ENCODE results near the gene ZFYVE21.

ZFYVE21 gene

GRCh38 chr14:103671911-103672310, 43.7 kb upstream of the ZFYVE21 start:
- no peak for DNase-seq (ENCODE audit: low spot score)
- Histone ChIP-seq H3K4ac (ENCODE audit: low read length) (no peak overlapping the region), H3K27ac (replicated peaks; ENCODE audit: low read length) (no peak overlapping the region), H3K4me1 (ENCODE audit: control insufficient read depth in 2 of 2, insufficient read depth in 1 of 2, low read depth in 1 of 2, low read length in 2 of 2) (no peaks in the 10 kb centered on the region), H3K23ac (ENCODE audit: low read depth, low read length, poor library complexity) (no peak overlapping the region), H2BK5ac (ENCODE audit: low read length) (no peak overlapping the region), H2BK15ac (ENCODE audit: low read length) (no peak overlapping the region), H3K27me3 (ENCODE audit: control insufficient read depth in 3 of 3, insufficient read depth in 3 of 3, low read depth in 1 of 3, low read length in 3 of 3) (no peaks in the 10 kb centered on the region), H3K9ac (ENCODE audit: low read depth, low read length, poor library complexity) (no peak overlapping the region), H3K14ac (ENCODE audit: low read length) (no peak overlapping the region), H3K4me2 (ENCODE audit: insufficient read depth, low read length, poor library complexity, severe bottlenecking) (no peak overlapping the region), H3K79me1 (ENCODE audit: low read depth, low read length) (peaks cover 2% of the 10 kb centered on the region), H2AK5ac (ENCODE audit: low read depth, low read length) (no peak overlapping the region), H3K18ac (ENCODE audit: low read length) (no peak overlapping the region), H4K91ac (ENCODE audit: low read depth, low read length, poor library complexity) (no peak overlapping the region), H3K9me3 (replicated peaks in 1 of 2; ENCODE audit: control insufficient read depth in 2 of 2, insufficient read depth in 1 of 2, low read depth in 1 of 2, low read length in 2 of 2) (no peaks in the 10 kb centered on the region), H3K36me3 (replicated peaks in 1 of 2; ENCODE audit: control insufficient read depth in 2 of 2, insufficient read depth in 2 of 2, low read length in 2 of 2) (peaks cover 39 to 93% of the 10 kb centered on the region in 2 donors), H2BK120ac (ENCODE audit: low read depth, low read length) (no peak overlapping the region), H3K4me3 (ENCODE audit: low read length in 2 of 2) (peak overlapping the region in 1 of 2 donors; percentile 46), H4K8ac (ENCODE audit: low read depth, low read length) (no peak overlapping the region), H2AFZ (ENCODE audit: low read length) (no peak overlapping the region), H2BK12ac (ENCODE audit: low read length) (no peak overlapping the region)
- no CpG with 5 or more reads among the region's 4 CpGs for WGBS, 2 donors (ENCODE audit: extremely low coverage in 2 of 2, insufficient read length in 2 of 2, insufficient replicate concordance in 1 of 2)

GRCh38 chr14:103675957-103676356, 39.7 kb upstream of the ZFYVE21 start:
- no peak overlapping the region for H2BK15ac ChIP-seq (ENCODE audit: low read length)
- no peak for DNase-seq (ENCODE audit: low spot score)
- WGBS, 2 donors (ENCODE audit: extremely low coverage in 2 of 2, insufficient read length in 2 of 2, insufficient replicate concordance in 1 of 2): no CpG with 5 or more reads among the region's 8 CpGs
- no peak overlapping the region for H3K14ac ChIP-seq (ENCODE audit: low read length)
- H4K8ac ChIP-seq (ENCODE audit: low read depth, low read length): no peak overlapping the region
- no peak overlapping the region for H2BK12ac ChIP-seq (ENCODE audit: low read length)
- no peak overlapping the region for H3K18ac ChIP-seq (ENCODE audit: low read length)
- H3K79me1 ChIP-seq (ENCODE audit: low read depth, low read length): peaks cover 1% of the 10 kb centered on the region
- H3K4me1 ChIP-seq (ENCODE audit: control insufficient read depth in 2 of 2, insufficient read depth in 1 of 2, low read depth in 1 of 2, low read length in 2 of 2): no peaks in the 10 kb centered on the region
- H2BK5ac ChIP-seq (ENCODE audit: low read length): no peak overlapping the region
- H3K4ac ChIP-seq (ENCODE audit: low read length): no peak overlapping the region
- H2BK120ac ChIP-seq (ENCODE audit: low read depth, low read length): no peak overlapping the region
- H4K91ac ChIP-seq (ENCODE audit: low read depth, low read length, poor library complexity): no peak overlapping the region
- H3K9me3 ChIP-seq (replicated peaks in 1 of 2; ENCODE audit: control insufficient read depth in 2 of 2, insufficient read depth in 1 of 2, low read depth in 1 of 2, low read length in 2 of 2): no peaks in the 10 kb centered on the region
- H3K27me3 ChIP-seq (ENCODE audit: control insufficient read depth in 3 of 3, insufficient read depth in 3 of 3, low read depth in 1 of 3, low read length in 3 of 3): no peaks in the 10 kb centered on the region
- peaks cover 50 to 99% of the 10 kb centered on the region in 2 donors for H3K36me3 ChIP-seq (replicated peaks in 1 of 2; ENCODE audit: control insufficient read depth in 2 of 2, insufficient read depth in 2 of 2, low read length in 2 of 2)
- no peak overlapping the region for H3K23ac ChIP-seq (ENCODE audit: low read depth, low read length, poor library complexity)
- H2AFZ ChIP-seq (ENCODE audit: low read length): no peak overlapping the region
- H3K4me2 ChIP-seq (ENCODE audit: insufficient read depth, low read length, poor library complexity, severe bottlenecking): no peak overlapping the region
- no peak overlapping the region for H3K9ac ChIP-seq (ENCODE audit: low read depth, low read length, poor library complexity)
- no peak overlapping the region for H2AK5ac ChIP-seq (ENCODE audit: low read depth, low read length)
- H3K4me3 ChIP-seq (ENCODE audit: low read length in 2 of 2): no peak overlapping the region
- no peak overlapping the region for H3K27ac ChIP-seq (replicated peaks; ENCODE audit: low read length)

GRCh38 chr14:103676881-103677675, 38.5 kb upstream of the ZFYVE21 start:
- Histone ChIP-seq H3K18ac (ENCODE audit: low read length) (no peak overlapping the region), H4K91ac (ENCODE audit: low read depth, low read length, poor library complexity) (no peak overlapping the region), H2BK12ac (ENCODE audit: low read length) (no peak overlapping the region), H3K4me1 (ENCODE audit: control insufficient read depth in 2 of 2, insufficient read depth in 1 of 2, low read depth in 1 of 2, low read length in 2 of 2) (no peaks in the 10 kb centered on the region), H2BK5ac (ENCODE audit: low read length) (no peak overlapping the region), H3K9me3 (replicated peaks in 1 of 2; ENCODE audit: control insufficient read depth in 2 of 2, insufficient read depth in 1 of 2, low read depth in 1 of 2, low read length in 2 of 2) (no peaks in the 10 kb centered on the region), H3K79me1 (ENCODE audit: low read depth, low read length) (peaks cover 1% of the 10 kb centered on the region), H3K27me3 (ENCODE audit: control insufficient read depth in 3 of 3, insufficient read depth in 3 of 3, low read depth in 1 of 3, low read length in 3 of 3) (no peaks in the 10 kb centered on the region), H3K14ac (ENCODE audit: low read length) (no peak overlapping the region), H4K8ac (ENCODE audit: low read depth, low read length) (no peak overlapping the region), H2BK120ac (ENCODE audit: low read depth, low read length) (no peak overlapping the region), H3K27ac (replicated peaks; ENCODE audit: low read length) (no peak overlapping the region), H3K36me3 (replicated peaks in 1 of 2; ENCODE audit: control insufficient read depth in 2 of 2, insufficient read depth in 2 of 2, low read length in 2 of 2) (peaks cover 50 to 98% of the 10 kb centered on the region in 2 donors), H2AFZ (ENCODE audit: low read length) (no peak overlapping the region), H3K4me2 (ENCODE audit: insufficient read depth, low read length, poor library complexity, severe bottlenecking) (no peak overlapping the region), H2AK5ac (ENCODE audit: low read depth, low read length) (no peak overlapping the region), H3K9ac (ENCODE audit: low read depth, low read length, poor library complexity) (peak overlapping the region; percentile 72), H2BK15ac (ENCODE audit: low read length) (no peak overlapping the region), H3K4me3 (ENCODE audit: low read length in 2 of 2) (no peak overlapping the region), H3K4ac (ENCODE audit: low read length) (no peak overlapping the region), H3K23ac (ENCODE audit: low read depth, low read length, poor library complexity) (no peak overlapping the region)
- WGBS, 2 donors (ENCODE audit: extremely low coverage in 2 of 2, insufficient read length in 2 of 2, insufficient replicate concordance in 1 of 2): no CpG with 5 or more reads among the region's 16 CpGs
- no peak for DNase-seq (ENCODE audit: low spot score)

GRCh38 chr14:103679351-103679750, 36.3 kb upstream of the ZFYVE21 start:
- Histone ChIP-seq H2BK5ac (ENCODE audit: low read length) (no peak overlapping the region), H3K9ac (ENCODE audit: low read depth, low read length, poor library complexity) (no peak overlapping the region), H2AFZ (ENCODE audit: low read length) (no peak overlapping the region), H3K36me3 (replicated peaks in 1 of 2; ENCODE audit: control insufficient read depth in 2 of 2, insufficient read depth in 2 of 2, low read length in 2 of 2) (peaks cover 51 to 99% of the 10 kb centered on the region in 2 donors), H2BK15ac (ENCODE audit: low read length) (no peak overlapping the region), H3K79me1 (ENCODE audit: low read depth, low read length) (peaks cover 4% of the 10 kb centered on the region), H3K9me3 (replicated peaks in 1 of 2; ENCODE audit: control insufficient read depth in 2 of 2, insufficient read depth in 1 of 2, low read depth in 1 of 2, low read length in 2 of 2) (no peaks in the 10 kb centered on the region), H3K4me1 (ENCODE audit: control insufficient read depth in 2 of 2, insufficient read depth in 1 of 2, low read depth in 1 of 2, low read length in 2 of 2) (no peaks in the 10 kb centered on the region), H4K8ac (ENCODE audit: low read depth, low read length) (no peak overlapping the region), H2BK120ac (ENCODE audit: low read depth, low read length) (no peak overlapping the region), H3K27ac (replicated peaks; ENCODE audit: low read length) (no peak overlapping the region), H2AK5ac (ENCODE audit: low read depth, low read length) (no peak overlapping the region), H3K4ac (ENCODE audit: low read length) (no peak overlapping the region), H4K91ac (ENCODE audit: low read depth, low read length, poor library complexity) (no peak overlapping the region), H3K14ac (ENCODE audit: low read length) (no peak overlapping the region), H3K27me3 (ENCODE audit: control insufficient read depth in 3 of 3, insufficient read depth in 3 of 3, low read depth in 1 of 3, low read length in 3 of 3) (no peaks in the 10 kb centered on the region), H3K4me2 (ENCODE audit: insufficient read depth, low read length, poor library complexity, severe bottlenecking) (no peak overlapping the region), H3K23ac (ENCODE audit: low read depth, low read length, poor library complexity) (no peak overlapping the region), H2BK12ac (ENCODE audit: low read length) (no peak overlapping the region), H3K18ac (ENCODE audit: low read length) (no peak overlapping the region), H3K4me3 (ENCODE audit: low read length in 2 of 2) (no peak overlapping the region)
- WGBS, 2 donors (ENCODE audit: extremely low coverage in 2 of 2, insufficient read length in 2 of 2, insufficient replicate concordance in 1 of 2): no CpG with 5 or more reads among the region's 13 CpGs
- DNase-seq (ENCODE audit: low spot score): no peak
